Breast epithelium (tissue), 4 donors: ENCODE data around the gene SENP6. TPM values are rescaled to one million over a fixed set of nuclear protein-coding genes. Genes with fewer than 3 reads are reported as not detected.
"Not testable (repeated sequence)": the region's sequence is repeated elsewhere in the genome, so short reads cannot be mapped to it uniquely, and the experiment has no call there.

Source experiments
- DNase-seq, 2 donors: peaks; one replicate each; pipeline ENCODE4 v3.0.0-alpha.2; 2019; ENCODE audit warnings: low spot score in 2 of 2
- H3K27ac ChIP-seq, 2 donors: fragments of 200-600 bp; sonication (generic) in 1 of 2; one replicate each; pipeline ENCODE4 v1.5.1; 2016 to 2019; ENCODE audit warnings: mild to moderate bottlenecking in 1 of 2
- H3K27me3 ChIP-seq, 2 donors: fragments of 200-600 bp; sonication (generic) in 1 of 2; one replicate each; pipeline versions ENCODE4 v1.5.1 to v1.6.0; 2017 to 2019; ENCODE audit warnings: control low read depth in 1 of 2, mild to moderate bottlenecking in 1 of 2
- H3K36me3 ChIP-seq: fragments of 200-600 bp; one replicate; pipeline ENCODE4 v1.5.1; 2019
- H3K4me1 ChIP-seq, 2 donors: fragments of 200-600 bp; sonication (generic); one replicate each; pipeline ENCODE4 v1.5.1; 2016 to 2019; ENCODE audit warnings: control low read depth in 1 of 2
- H3K4me3 ChIP-seq, 3 donors: fragments of 200-600 bp; sonication (generic); 1 replicate in 2 of 3; 2 replicates in 1 of 3; pipeline ENCODE4 v1.5.1; 2016 to 2019; ENCODE audit warnings: mild to moderate bottlenecking in 3 of 3, moderate library complexity in 2 of 3
- H3K9me3 ChIP-seq, 2 donors: fragments of 200-600 bp; sonication (generic) in 1 of 2; one replicate each; pipeline ENCODE4 v1.5.1; 2016 to 2019; ENCODE audit warnings: control low read depth in 1 of 2
- CTCF ChIP-seq, 3 donors: fragments of 450-650 bp; IDR thresholded peaks; one replicate each; pipeline ENCODE4 v1.5.1; 2016 to 2017; ENCODE audit warnings: antibody characterized with exemption in 3 of 3, mild to moderate bottlenecking in 3 of 3, moderate library complexity in 3 of 3
- POLR2A ChIP-seq: fragments of 450-650 bp; IDR thresholded peaks from one replicate; pipeline ENCODE4 v1.6.1; 2016; ENCODE audit warnings: antibody characterized with exemption, mild to moderate bottlenecking, moderate library complexity
- POLR2AphosphoS5 ChIP-seq, 3 donors: sonication (generic); formaldehyde crosslinking; IDR thresholded peaks; one replicate each; pipeline ENCODE4 v1.6.1; 2017; ENCODE audit warnings: antibody characterized with exemption in 3 of 3
- intact Hi-C: fragments of 100-400 bp; cut with DNase I; formaldehyde crosslinking; loops from one replicate; pipeline ENCODE4 v1.15.1; 2023; ENCODE audit warnings: low total_unique reads
- total RNA-seq, 3 donors: library from RNA; depleted of rRNA; stranded (reverse); fragments of >200 nt; gene quantifications; one replicate each; pipeline ENCODE4 v1.1.0, GENCODE V29; 2016

The SENP6 gene
- total RNA-seq, 3 donors from 2014 or later: 93.5 to 189 (median 152) TPM

- no peak overlapping the region for H3K27ac ChIP-seq
- no peaks in the 10 kb centered on the region for H3K9me3 ChIP-seq
- no peaks in the 10 kb centered on the region for H3K36me3 ChIP-seq
- intact Hi-C loops: no loop called here
- DNase-seq: no peak
- H3K27me3 ChIP-seq: no peaks in the 10 kb centered on the region
- TF ChIP-seq POLR2AphosphoS5 (IDR thresholded peaks at IDR 0.05): no peak
- no peak for TF ChIP-seq POLR2A
- TF ChIP-seq CTCF (IDR thresholded peaks at IDR 0.05): no peak
- no peak overlapping the region for H3K4me3 ChIP-seq
- H3K4me1 ChIP-seq: peaks cover 0 to 2% of the 10 kb centered on the region in 2 donors
Measured at GRCh38 chr6:75624335-75624734, 22.7 kb downstream of the SENP6 start.

- TF ChIP-seq POLR2AphosphoS5 (IDR thresholded peaks at IDR 0.05): no peak
- no peak for TF ChIP-seq CTCF (IDR thresholded peaks at IDR 0.05)
- TF ChIP-seq POLR2A: no peak
- Histone ChIP-seq H3K27ac (no peak overlapping the region), H3K4me3 (no peak overlapping the region), H3K9me3 (no peaks in the 10 kb centered on the region), H3K36me3 (no peaks in the 10 kb centered on the region), H3K27me3 (no peaks in the 10 kb centered on the region), H3K4me1 (no peaks in the 10 kb centered on the region)
- DNase-seq: no peak
- intact Hi-C loops: no loop called here
Measured at GRCh38 chr6:75624988-75625387, 23.3 kb downstream of the SENP6 start.

DNA sequence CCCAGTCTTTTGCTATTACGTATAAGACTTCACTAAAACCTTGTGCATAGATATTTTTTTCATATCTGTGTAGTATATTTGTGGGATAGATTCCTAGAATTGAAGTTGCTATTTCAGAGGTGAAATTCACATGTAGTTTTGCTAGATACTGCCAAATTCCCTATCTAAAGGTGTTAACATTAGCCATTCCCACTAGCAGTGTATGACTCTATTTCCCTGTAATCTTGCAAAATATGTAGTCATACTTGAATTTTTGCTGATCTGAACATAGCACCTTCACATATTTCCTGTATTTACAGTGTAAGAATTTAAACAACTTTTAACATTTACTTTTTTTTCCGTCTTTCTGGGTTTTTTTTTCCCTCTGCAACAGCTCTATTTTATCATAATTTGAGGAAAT is 24.9 kb downstream of the SENP6 start:
- intact Hi-C loops: no loop called here
- H3K36me3 ChIP-seq: no peaks in the 10 kb centered on the region
- no peak for TF ChIP-seq POLR2AphosphoS5 (IDR thresholded peaks at IDR 0.05)
- TF ChIP-seq CTCF (IDR thresholded peaks at IDR 0.05): no peak
- TF ChIP-seq POLR2A: no peak

DNA sequence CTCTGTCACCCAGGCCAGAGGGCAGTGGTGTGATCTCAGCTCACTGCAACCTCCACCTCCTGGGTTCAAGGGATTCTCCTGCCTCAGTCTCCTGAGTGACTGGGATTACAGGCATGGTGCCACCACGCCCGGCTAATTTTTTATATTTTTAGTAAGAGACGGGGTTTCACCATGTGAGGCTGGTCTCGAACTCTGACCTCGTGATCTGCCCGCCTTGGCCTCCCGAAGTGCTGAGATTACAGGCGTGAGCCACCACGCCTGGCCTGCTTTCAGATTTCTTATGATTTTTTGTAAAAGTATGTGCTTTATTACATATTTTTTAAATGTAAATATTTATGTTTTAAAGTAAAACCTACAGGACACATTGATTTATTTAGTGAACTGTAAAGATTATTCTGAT is 26.0 kb downstream of the SENP6 start:
- H3K27ac ChIP-seq, H3K4me1 ChIP-seq, intact Hi-C loops, DNase-seq, H3K4me3 ChIP-seq, H3K36me3 ChIP-seq, H3K27me3 ChIP-seq, H3K9me3 ChIP-seq: not testable (repeated sequence)

More for the DNA sequence above, 24.9 kb downstream of the SENP6 start:
- no peaks in the 10 kb centered on the region for H3K9me3 ChIP-seq
- no peaks in the 10 kb centered on the region for H3K27me3 ChIP-seq
- H3K4me1 ChIP-seq: no peaks in the 10 kb centered on the region
- no peak overlapping the region for H3K27ac ChIP-seq
- no peak overlapping the region for H3K4me3 ChIP-seq
- no peak for DNase-seq

DNA sequence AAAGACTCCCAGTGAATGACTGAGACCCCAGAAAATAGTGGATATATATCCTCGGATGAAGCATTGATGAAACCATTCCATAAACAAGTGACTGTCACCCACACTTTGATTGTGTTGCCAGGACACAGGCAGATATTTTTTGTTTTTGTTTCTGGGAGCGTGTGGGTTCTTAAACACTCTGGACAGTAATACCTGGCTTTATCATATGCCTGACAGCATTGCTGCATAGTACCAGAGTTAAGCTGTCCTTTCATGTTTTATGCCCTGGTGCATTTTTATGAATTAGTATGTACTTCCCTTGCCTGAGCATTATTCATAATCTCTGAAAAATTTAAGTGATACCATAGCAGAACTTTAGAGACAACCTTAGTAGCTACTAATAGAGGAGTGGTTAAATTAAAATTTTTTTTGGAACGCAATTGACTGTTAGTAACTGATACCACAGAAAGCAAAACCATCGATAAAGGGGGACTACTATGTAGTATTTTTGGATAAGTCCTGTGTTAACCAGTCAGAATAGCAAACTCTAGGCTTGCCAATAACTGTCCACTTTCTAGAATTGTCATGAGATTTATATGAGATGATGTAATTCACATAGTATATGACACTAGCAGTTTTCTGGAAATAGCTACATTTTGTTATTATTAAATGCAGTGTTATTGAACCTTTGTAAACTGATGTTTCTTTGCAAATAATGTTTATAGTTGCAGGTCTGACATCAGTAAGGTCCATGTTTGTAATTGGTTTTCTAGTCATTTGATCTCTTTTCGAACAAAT is 30.4 kb downstream of the SENP6 start:
- intact Hi-C loops: no loop called here
- no peak overlapping the region for H3K4me3 ChIP-seq
- no peak overlapping the region for H3K27ac ChIP-seq
- H3K9me3 ChIP-seq: no peaks in the 10 kb centered on the region
- no peaks in the 10 kb centered on the region for H3K27me3 ChIP-seq
- H3K36me3 ChIP-seq: no peaks in the 10 kb centered on the region
- TF ChIP-seq CTCF (IDR thresholded peaks at IDR 0.05): no peak
- TF ChIP-seq POLR2AphosphoS5 (IDR thresholded peaks at IDR 0.05): no peak
- TF ChIP-seq POLR2A: no peak
- no peaks in the 10 kb centered on the region for H3K4me1 ChIP-seq
- DNase-seq: no peak
